Ishikawa (cell line): ENCODE results near the gene SASH1.

Source experiments
- CEBPB ChIP-seq: IDR thresholded peaks from 2 replicates; pipeline ENCODE4 v1.6.1; 2012
- CREB1 ChIP-seq: IDR thresholded peaks from 2 replicates; pipeline ENCODE4 v1.6.1; 2012; ENCODE audit warnings: low read depth
- EGR1 ChIP-seq: IDR thresholded peaks from 2 replicates; pipeline ENCODE4 v1.6.1; 2012
- EP300 ChIP-seq: IDR thresholded peaks from 2 replicates; pipeline ENCODE4 v1.6.1; 2012; ENCODE audit warnings: borderline replicate concordance
- FOXM1 ChIP-seq: IDR thresholded peaks from 2 replicates; pipeline ENCODE4 v1.6.1; 2012; ENCODE audit warnings: low read depth, borderline replicate concordance
- MAX ChIP-seq: IDR thresholded peaks from 2 replicates; pipeline ENCODE4 v1.6.1; 2012
- NFIC ChIP-seq: IDR thresholded peaks from 2 replicates; pipeline ENCODE4 v1.6.1; 2012
- RAD21 ChIP-seq: IDR thresholded peaks from 2 replicates; pipeline ENCODE4 v1.6.1; 2012; ENCODE audit warnings: low read depth
- REST ChIP-seq: IDR thresholded peaks from 2 replicates; pipeline ENCODE4 v1.6.1; 2012; ENCODE audit warnings: low read depth, mild to moderate bottlenecking
- TAF1 ChIP-seq: IDR thresholded peaks from 2 replicates; pipeline ENCODE4 v1.6.1; 2012; ENCODE audit warnings: low read depth, mild to moderate bottlenecking
- TCF12 ChIP-seq: IDR thresholded peaks from 2 replicates; pipeline ENCODE4 v1.6.1; 2012; ENCODE audit warnings: low read depth
- TEAD4 ChIP-seq: IDR thresholded peaks from 2 replicates; pipeline ENCODE4 v1.6.1; 2012
- USF1 ChIP-seq: IDR thresholded peaks from 2 replicates; pipeline ENCODE4 v1.6.1; 2012
- YY1 ChIP-seq: IDR thresholded peaks from 2 replicates; pipeline ENCODE4 v1.6.1; 2012; ENCODE audit warnings: low read depth
- ZBTB7A ChIP-seq: IDR thresholded peaks from 2 replicates; pipeline ENCODE4 v1.6.1; 2012; ENCODE audit warnings: low read depth

Gene SASH1

GRCh38 chr6:148406579-148407371 lies 64.1 kb downstream of the SASH1 start:
- TF ChIP-seq CEBPB, result no peak
- no peak for TF ChIP-seq TAF1
- no peak for TF ChIP-seq EGR1
- TF ChIP-seq YY1, result no peak
- TF ChIP-seq NFIC, result no peak
- no peak for TF ChIP-seq USF1
- TF ChIP-seq REST, result no peak
- no peak for TF ChIP-seq EP300
- no peak for TF ChIP-seq FOXM1
- no peak for TF ChIP-seq TEAD4
- TF ChIP-seq RAD21, result no peak
- TF ChIP-seq MAX, result no peak
- TF ChIP-seq TCF12, result no peak
- no peak for TF ChIP-seq ZBTB7A
- no peak for TF ChIP-seq CREB1

- TF ChIP-seq USF1 (no peak), TCF12 (no peak), EGR1 (no peak), EP300 (no peak), REST (no peak), MAX (no peak), ZBTB7A (no peak), NFIC (no peak), FOXM1 (no peak), YY1 (no peak), RAD21 (no peak), CREB1 (no peak), TEAD4 (no peak), TAF1 (no peak), CEBPB (no peak)
Measured at GRCh38 chr6:148407372-148407771, 64.7 kb downstream of the SASH1 start.

GRCh38 chr6:148413321-148414091 lies 70.9 kb downstream of the SASH1 start:
- TF ChIP-seq MAX (no peak), EP300 (no peak), FOXM1 (no peak), CREB1 (no peak), NFIC (no peak)

- TF ChIP-seq CREB1, result no peak
- TF ChIP-seq ZBTB7A, result no peak
- no peak for TF ChIP-seq NFIC
- no peak for TF ChIP-seq YY1
- no peak for TF ChIP-seq REST
- no peak for TF ChIP-seq FOXM1
- TF ChIP-seq MAX, result no peak
- TF ChIP-seq TAF1, result no peak
- no peak for TF ChIP-seq EGR1
- no peak for TF ChIP-seq TEAD4
- TF ChIP-seq CEBPB, result no peak
- TF ChIP-seq RAD21, result no peak
- TF ChIP-seq EP300, result no peak
- TF ChIP-seq TCF12, result no peak
- TF ChIP-seq USF1, result no peak
Measured at GRCh38 chr6:148414092-148414489, 71.5 kb downstream of the SASH1 start.
